Mesendoderm (in vitro differentiated cells): ENCODE results near the gene TCAP. TPM values are rescaled to one million over a fixed set of nuclear protein-coding genes. Genes with fewer than 3 reads are reported as not detected.

Source experiments
- DNase-seq: peaks from one replicate; pipeline ENCODE4 v3.0.0; 2013
- H2AK5ac ChIP-seq: 2 replicates; pipeline ENCODE4 v1.6.1; 2013; ENCODE audit warnings: low read length, inconsistent platforms
- H2BK120ac ChIP-seq: 2 replicates; pipeline ENCODE4 v1.6.1; 2013; ENCODE audit warnings: low read depth, mild to moderate bottlenecking, low read length, moderate library complexity, mixed read lengths
- H2BK15ac ChIP-seq: replicated peaks from 2 replicates; pipeline ENCODE4 v1.6.1; 2013; ENCODE audit warnings: low read depth, mild to moderate bottlenecking, moderate library complexity
- H2BK5ac ChIP-seq: 2 replicates; pipeline ENCODE4 v1.6.1; 2013; ENCODE audit warnings: low read length, inconsistent platforms
- H3K18ac ChIP-seq: 2 replicates; pipeline ENCODE4 v1.6.1; 2013; ENCODE audit warnings: mild to moderate bottlenecking, low read length, mixed read lengths
- H3K23ac ChIP-seq: one replicate; pipeline ENCODE4 v1.6.1; 2013; ENCODE audit warnings: low read length
- H3K27ac ChIP-seq: 2 replicates; pipeline ENCODE4 v1.5.1; 2013; ENCODE audit warnings: low read depth, mild to moderate bottlenecking, inconsistent platforms, low read length, moderate library complexity
- H3K27me3 ChIP-seq: 2 replicates; pipeline ENCODE4 v1.6.1; 2013; ENCODE audit warnings: low read length, control low read depth, mild to moderate bottlenecking, inconsistent platforms; ENCODE audit not compliant: insufficient read depth, poor library complexity
- H3K36me3 ChIP-seq: 2 replicates; pipeline ENCODE4 v1.6.1; 2013; ENCODE audit warnings: low read length, inconsistent platforms; ENCODE audit not compliant: control insufficient read depth, insufficient read depth
- H3K4ac ChIP-seq: one replicate; pipeline ENCODE4 v1.6.1; 2013; ENCODE audit warnings: low read depth, mild to moderate bottlenecking, low read length, moderate library complexity
- H3K4me1 ChIP-seq: 2 replicates; pipeline ENCODE4 v1.6.1; 2013; ENCODE audit warnings: low read depth, low read length, inconsistent platforms; ENCODE audit not compliant: control insufficient read depth
- H3K4me2 ChIP-seq: 2 replicates; pipeline ENCODE4 v1.6.1; 2013; ENCODE audit warnings: low read length
- H3K4me3 ChIP-seq: 2 replicates; pipeline ENCODE4 v1.5.1; 2013; ENCODE audit warnings: mild to moderate bottlenecking, low read length
- H3K56ac ChIP-seq: one replicate; pipeline ENCODE4 v1.6.1; 2013; ENCODE audit warnings: low read length
- H3K79me1 ChIP-seq: 2 replicates; pipeline ENCODE4 v1.6.1; 2013; ENCODE audit warnings: low read length, inconsistent platforms
- H3K79me2 ChIP-seq: 2 replicates; pipeline ENCODE4 v1.6.1; 2013; ENCODE audit warnings: mild to moderate bottlenecking, low read length; ENCODE audit not compliant: control insufficient read depth, insufficient read depth
- H3K9ac ChIP-seq: 2 replicates; pipeline ENCODE4 v1.6.1; 2013; ENCODE audit warnings: low read length, inconsistent platforms
- H4K5ac ChIP-seq: one replicate; pipeline ENCODE4 v1.6.1; 2013; ENCODE audit warnings: low read length
- H4K8ac ChIP-seq: one replicate; pipeline ENCODE4 v1.6.1; 2013; ENCODE audit warnings: low read depth, mild to moderate bottlenecking, control low read depth, low read length, moderate library complexity
- WGBS: extraction: QIAGEN DNeasy Blood & Tissue Kit; methylation state at CpG from one replicate; pipeline ENCODE4 v1.1.7; 2013; ENCODE audit warnings: low lambda C conversion rate, missing lambda C conversion rate; ENCODE audit not compliant: insufficient coverage; ENCODE audit errors: extremely low coverage; 5-methylcytosine and 5-hydroxymethylcytosine counted together
- polyA plus RNA-seq, 2 experiments: library from polyadenylated mRNA; stranded (reverse); fragments of 200-250 nt; gene quantifications; one replicate each; pipeline ENCODE4 v1.2.3, GENCODE V29; 2013

Gene TCAP, protein sequence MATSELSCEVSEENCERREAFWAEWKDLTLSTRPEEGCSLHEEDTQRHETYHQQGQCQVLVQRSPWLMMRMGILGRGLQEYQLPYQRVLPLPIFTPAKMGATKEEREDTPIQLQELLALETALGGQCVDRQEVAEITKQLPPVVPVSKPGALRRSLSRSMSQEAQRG
- 0.10 TPM for polyA plus RNA-seq (2013, experiment 1 of 2)
- polyA plus RNA-seq (2013, experiment 2 of 2): 0.08 TPM

DNA sequence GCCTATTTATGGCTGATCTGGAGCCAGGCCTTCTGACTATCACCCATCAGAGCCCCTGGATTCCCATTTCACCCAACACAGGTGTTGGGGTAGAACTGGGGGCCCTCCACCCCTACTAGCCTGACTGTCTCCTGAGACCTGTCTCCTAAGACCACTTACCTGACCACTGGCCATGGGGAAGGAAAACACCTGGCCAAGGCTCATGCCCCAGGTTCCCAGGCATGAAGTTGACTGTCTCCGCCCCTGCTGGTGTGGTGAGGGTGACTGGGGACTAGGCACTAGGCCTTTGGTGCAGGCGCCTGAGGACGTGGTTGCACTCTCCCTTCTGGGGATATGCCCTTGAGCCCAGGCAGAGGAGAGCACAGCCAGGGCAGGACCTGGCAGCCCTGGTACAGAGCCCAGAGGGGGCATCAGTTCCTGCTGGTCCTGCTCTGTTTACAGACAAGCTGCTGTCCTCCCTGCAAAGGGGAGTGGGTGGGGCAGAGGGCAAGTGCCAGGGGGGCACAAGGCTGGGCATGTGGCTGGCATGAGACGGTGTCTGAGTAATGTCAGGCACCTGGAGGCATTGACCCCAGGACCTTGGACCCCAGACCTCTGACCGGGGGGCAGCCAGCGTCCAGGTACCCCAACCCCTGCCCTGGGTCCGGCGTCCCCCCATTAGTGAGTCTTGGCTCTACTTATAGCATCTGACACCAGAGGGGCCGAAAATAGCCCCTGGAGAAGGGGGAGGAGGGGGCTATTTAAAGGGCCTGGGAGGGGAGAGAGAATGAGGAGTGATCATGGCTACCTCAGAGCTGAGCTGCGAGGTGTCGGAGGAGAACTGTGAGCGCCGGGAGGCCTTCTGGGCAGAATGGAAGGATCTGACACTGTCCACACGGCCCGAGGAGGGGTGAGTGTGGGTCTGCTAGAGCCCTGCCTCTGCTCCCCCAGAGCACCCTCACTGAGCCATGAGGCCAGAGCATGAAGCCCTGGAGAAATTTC, at the start of gene TCAP:
TSS of gene TCAP (plus strand) at position 769 of the 981 bp plus-strand sequence. CDS start at position 780, 11 bp downstream.
- H4K5ac ChIP-seq: no peak within 1 kb of the TSS
- H2BK15ac ChIP-seq: no peak within 1 kb of the TSS
- no peak within 1 kb of the TSS for H3K23ac ChIP-seq
- no peaks in the 10 kb centered on the region for H3K79me1 ChIP-seq
- no peak within 1 kb of the TSS for H4K8ac ChIP-seq
- no peak within 1 kb of the TSS for H3K18ac ChIP-seq
- no peak within 1 kb of the TSS for H3K27ac ChIP-seq
- no peak within 1 kb of the TSS for H2AK5ac ChIP-seq
- no peak within 1 kb of the TSS for H3K4ac ChIP-seq
- H3K4me3 ChIP-seq: no peak within 1 kb of the TSS
- H3K79me2 ChIP-seq: no peaks in the 10 kb centered on the region
- H3K4me1 ChIP-seq: peaks cover 2% of the 10 kb centered on the region
- no peaks in the 10 kb centered on the region for H3K36me3 ChIP-seq
- peak within 1 kb of the TSS; percentile 68 for H3K56ac ChIP-seq
- H2BK5ac ChIP-seq: no peak within 1 kb of the TSS
- peak within 1 kb of the TSS; percentile 2 for H3K9ac ChIP-seq
- no CpG with 5 or more reads among the region's 15 CpGs for WGBS
- no peak within 1 kb of the TSS for H2BK120ac ChIP-seq
- peaks cover 2% of the 10 kb centered on the region for H3K27me3 ChIP-seq
- DNase-seq: no peak
- no peak within 1 kb of the TSS for H3K4me2 ChIP-seq

DNA sequence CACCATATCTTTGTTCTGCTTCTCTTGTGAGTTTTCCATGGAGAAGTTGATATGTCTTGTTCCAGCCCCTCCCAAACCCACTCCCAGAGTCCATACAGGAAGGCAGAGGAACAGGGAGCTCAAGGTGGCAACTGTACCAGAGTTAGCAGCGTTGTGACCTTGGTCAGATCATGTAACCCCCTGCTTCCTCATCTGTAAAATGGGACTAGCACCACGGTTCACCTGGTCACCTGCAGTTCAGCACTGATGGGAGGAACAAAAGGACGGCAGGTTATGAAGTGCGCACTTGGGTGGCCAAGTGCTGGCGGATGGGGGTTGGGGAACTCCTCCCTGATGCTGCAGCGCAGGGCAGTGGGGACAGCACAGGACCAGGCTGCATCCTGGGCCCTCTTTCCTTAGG, 49.7 kb upstream of the TCAP start:
- H3K36me3 ChIP-seq: no peaks in the 10 kb centered on the region
- H3K18ac ChIP-seq: no peak overlapping the region
- no peak overlapping the region for H2AK5ac ChIP-seq
- H3K27me3 ChIP-seq: peaks cover 26% of the 10 kb centered on the region
- no peak overlapping the region for H3K4ac ChIP-seq
- H3K4me1 ChIP-seq: no peaks in the 10 kb centered on the region
- DNase-seq: no peak
- no peaks in the 10 kb centered on the region for H3K79me2 ChIP-seq
- no peak overlapping the region for H3K4me3 ChIP-seq
- H3K27ac ChIP-seq: no peak overlapping the region
- H4K8ac ChIP-seq: no peak overlapping the region
- no peak overlapping the region for H2BK15ac ChIP-seq
- no peak overlapping the region for H2BK5ac ChIP-seq
- H3K79me1 ChIP-seq: no peaks in the 10 kb centered on the region
- H4K5ac ChIP-seq: no peak overlapping the region
- no CpG with 5 or more reads among the region's 6 CpGs for WGBS
- H3K23ac ChIP-seq: no peak overlapping the region
- no peak overlapping the region for H3K4me2 ChIP-seq
- no peak overlapping the region for H2BK120ac ChIP-seq
- no peak overlapping the region for H3K9ac ChIP-seq
- no peak overlapping the region for H3K56ac ChIP-seq

DNA sequence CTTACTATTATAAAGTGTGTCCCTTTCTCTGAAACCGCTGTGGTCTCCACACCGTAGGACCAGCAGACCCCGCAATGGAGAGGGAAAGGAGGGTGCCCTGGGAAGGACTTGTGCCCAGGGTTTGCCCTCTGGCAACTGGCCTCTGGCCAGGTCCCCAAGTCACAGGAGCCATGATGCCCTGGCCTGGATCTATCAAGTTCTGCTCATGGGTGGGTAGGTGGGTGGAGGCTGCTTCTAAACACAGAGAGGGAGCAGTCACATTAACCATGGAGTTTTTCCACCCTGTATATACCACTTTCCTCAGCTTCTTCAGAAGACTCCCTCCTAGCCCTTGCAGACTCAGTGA, 48.1 kb upstream of the TCAP start:
- Histone ChIP-seq H3K4me2 (no peak overlapping the region), H3K23ac (no peak overlapping the region), H3K56ac (no peak overlapping the region), H2BK15ac (no peak overlapping the region), H3K18ac (no peak overlapping the region), H2AK5ac (no peak overlapping the region), H3K36me3 (no peaks in the 10 kb centered on the region), H3K4me3 (no peak overlapping the region), H3K27ac (no peak overlapping the region), H4K8ac (no peak overlapping the region), H4K5ac (no peak overlapping the region), H3K79me2 (no peaks in the 10 kb centered on the region), H3K27me3 (peaks cover 26% of the 10 kb centered on the region), H3K4me1 (no peaks in the 10 kb centered on the region), H2BK5ac (no peak overlapping the region), H3K4ac (no peak overlapping the region), H2BK120ac (no peak overlapping the region), H3K9ac (no peak overlapping the region), H3K79me1 (no peaks in the 10 kb centered on the region)
- WGBS: no CpG with 5 or more reads among the region's 3 CpGs
- DNase-seq: no peak

DNA sequence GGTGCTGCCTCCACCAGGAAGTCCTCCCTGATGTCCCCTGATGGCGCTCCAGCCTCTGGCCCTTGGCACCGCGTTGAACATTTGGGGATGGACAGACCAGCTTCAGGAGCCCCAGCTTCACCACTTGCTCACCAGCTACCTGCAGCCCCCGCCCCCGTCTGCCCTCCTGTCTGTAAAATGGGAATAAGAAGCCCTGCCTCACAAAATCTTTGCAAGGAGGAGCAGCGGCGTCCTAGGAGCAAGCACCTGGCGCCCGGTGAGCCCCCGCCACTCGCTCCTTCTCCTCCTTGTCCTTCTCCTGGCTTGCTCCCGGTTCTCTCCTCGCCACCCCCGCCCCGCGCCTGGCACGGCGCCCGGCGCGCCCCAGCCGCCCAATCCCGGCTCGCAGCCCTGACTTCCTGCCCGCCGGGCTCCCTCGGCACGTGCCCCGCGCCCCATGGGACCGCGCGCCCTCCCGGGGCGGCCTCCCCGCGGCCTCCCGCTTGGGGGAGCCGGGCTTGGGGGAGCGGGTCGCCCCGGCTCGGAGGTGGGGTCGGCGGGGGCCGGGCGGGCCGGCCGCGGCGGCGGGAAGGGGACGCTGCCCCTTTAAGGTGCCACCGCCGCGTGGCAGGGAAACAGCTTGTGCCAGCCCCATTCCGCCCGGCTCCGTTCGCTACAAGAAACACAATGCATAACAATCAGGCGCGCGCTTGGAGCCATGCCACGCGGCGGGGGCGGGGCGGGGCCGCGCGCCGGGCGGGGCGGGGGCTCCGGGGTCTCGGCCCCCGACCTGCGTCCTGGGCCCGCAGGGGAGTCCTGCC, 47.5 kb upstream of the TCAP start:
- peak overlapping the region; percentile 48 for H3K9ac ChIP-seq
- no peak overlapping the region for H3K18ac ChIP-seq
- H2AK5ac ChIP-seq: no peak overlapping the region
- no peaks in the 10 kb centered on the region for H3K4me1 ChIP-seq
- H3K36me3 ChIP-seq: no peaks in the 10 kb centered on the region
- H2BK15ac ChIP-seq: no peak overlapping the region
- no peak overlapping the region for H2BK5ac ChIP-seq
- H3K27ac ChIP-seq: no peak overlapping the region
- no peak overlapping the region for H4K5ac ChIP-seq
- no peak for DNase-seq
- peak overlapping the region; percentile 44 for H3K4me2 ChIP-seq
- H3K23ac ChIP-seq: no peak overlapping the region
- H3K4ac ChIP-seq: no peak overlapping the region
- no peak overlapping the region for H2BK120ac ChIP-seq
- H3K56ac ChIP-seq: peak overlapping the region; percentile 56
- H3K4me3 ChIP-seq: no peak overlapping the region
- no CpG with 5 or more reads among the region's 79 CpGs for WGBS
- H3K27me3 ChIP-seq: peaks cover 26% of the 10 kb centered on the region
- H3K79me2 ChIP-seq: no peaks in the 10 kb centered on the region
- no peaks in the 10 kb centered on the region for H3K79me1 ChIP-seq
- H4K8ac ChIP-seq: no peak overlapping the region

DNA sequence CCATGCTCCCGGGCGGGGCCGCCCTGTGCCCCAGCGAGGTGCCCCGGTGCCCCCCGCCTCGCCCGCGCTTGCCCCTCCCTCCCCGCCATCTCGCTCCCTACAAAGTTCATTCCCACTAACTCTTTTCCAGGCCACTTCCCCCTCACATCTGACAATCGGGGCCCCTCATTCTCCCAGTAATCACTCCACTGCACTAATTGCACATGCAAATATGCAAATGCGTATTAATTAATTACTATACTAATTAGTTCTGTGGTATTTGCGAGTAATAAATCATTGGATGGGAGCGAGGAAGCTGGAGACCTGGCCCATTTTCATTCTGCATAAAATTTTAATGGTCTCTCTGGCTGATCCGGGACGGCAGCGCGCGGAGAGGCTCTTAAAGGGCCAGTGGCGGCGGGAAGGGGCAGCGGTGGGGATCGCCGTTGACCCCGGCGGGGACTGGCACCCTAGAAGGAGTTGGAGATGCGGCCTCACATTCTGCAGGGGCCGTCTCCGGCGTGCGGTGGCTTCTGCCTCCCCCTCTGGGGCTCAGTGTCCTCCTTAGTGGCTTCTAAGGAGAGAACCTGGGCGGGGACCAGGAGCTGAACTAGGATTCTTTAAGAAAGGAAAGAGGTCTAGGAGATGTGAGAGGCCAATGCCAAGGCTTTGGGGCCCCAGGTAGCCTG, 46.8 kb upstream of the TCAP start:
- no CpG with 5 or more reads among the region's 33 CpGs for WGBS
- Histone ChIP-seq H3K27me3 (peaks cover 26% of the 10 kb centered on the region), H3K4me1 (no peaks in the 10 kb centered on the region)

More for the DNA sequence above, 46.8 kb upstream of the TCAP start:
- Histone ChIP-seq H3K4ac (no peak overlapping the region), H3K27ac (no peak overlapping the region), H3K79me2 (no peaks in the 10 kb centered on the region), H4K8ac (no peak overlapping the region), H2BK15ac (no peak overlapping the region), H4K5ac (no peak overlapping the region), H3K23ac (no peak overlapping the region), H3K9ac (peak overlapping the region; percentile 16), H3K56ac (no peak overlapping the region), H3K4me2 (peak overlapping the region; percentile 41), H2BK5ac (no peak overlapping the region), H3K4me3 (no peak overlapping the region), H3K36me3 (no peaks in the 10 kb centered on the region), H3K79me1 (no peaks in the 10 kb centered on the region), H2BK120ac (no peak overlapping the region), H2AK5ac (no peak overlapping the region), H3K18ac (no peak overlapping the region)
- no peak for DNase-seq
